WTC11 (cell line): ENCODE results near the gene NDUFV3. TPM values are rescaled to one million over a fixed set of nuclear protein-coding genes. Genes with fewer than 3 reads are reported as not detected.
"Not testable (repeated sequence)": the region's sequence is repeated elsewhere in the genome, so short reads cannot be mapped to it uniquely, and the experiment has no call there.

Source experiments
- ATAC-seq: fragments of 200-7000 bp; cut with Tn5 transposase; 2 replicates; pipeline ENCODE4 v1.10.0; 2021; ENCODE audit warnings: mild to moderate bottlenecking, moderate library complexity
- CTCF ChIA-PET: fragments of 300-600 bp; sonication (Branson Sonifier 250); formaldehyde crosslinking; loops from one replicate; lab custom pipeline; 2021; ENCODE audit warnings: antibody characterized with exemption; lab: Charles Lee
- POLR2A ChIA-PET: fragments of 350-600 bp; sonication (Branson Sonifier 250); formaldehyde crosslinking; loops from one replicate; lab custom pipeline; 2021; ENCODE audit warnings: antibody characterized with exemption; lab: Charles Lee
- DNase-seq: peaks from one replicate; pipeline ENCODE4 v3.0.0; 2021; ENCODE audit warnings: low spot score
- H3K27ac Mint-ChIP-seq: 2 replicates; pipeline ENCODE4 v1.8.0; 2021; ENCODE audit warnings: mixed read lengths
- H3K27me3 Mint-ChIP-seq: 2 replicates; pipeline ENCODE4 v1.8.0; 2021; ENCODE audit warnings: low read depth, mild to moderate bottlenecking, moderate library complexity, mixed read lengths
- H3K36me3 Mint-ChIP-seq: 2 replicates; pipeline ENCODE4 v1.8.0; 2021; ENCODE audit warnings: mixed read lengths
- H3K4me1 Mint-ChIP-seq: 2 replicates; pipeline ENCODE4 v1.8.0; 2022; ENCODE audit warnings: mixed read lengths
- H3K4me3 Mint-ChIP-seq: 2 replicates; pipeline ENCODE4 v1.8.0; 2021; ENCODE audit warnings: mild to moderate bottlenecking, moderate library complexity, mixed read lengths
- H3K9me3 Mint-ChIP-seq: 2 replicates; pipeline ENCODE4 v1.8.0; 2021; ENCODE audit warnings: mixed read lengths
- EMX1 ChIP-seq: fragments of 250-450 bp; sonication (Bioruptor Pico); IDR thresholded peaks from 2 replicates; pipeline ENCODE4 v1.8.0; 2021; ENCODE audit warnings: mild to moderate bottlenecking
- FOXP1 ChIP-seq: sonication (generic); formaldehyde crosslinking; IDR thresholded peaks from 2 replicates; pipeline ENCODE4 v1.8.0; 2022; ENCODE audit warnings: missing genetic modification reagents, mild to moderate bottlenecking, moderate library complexity, borderline replicate concordance
- GRHL2 ChIP-seq: fragments of 250-450 bp; sonication (Bioruptor Pico); IDR thresholded peaks from 2 replicates; pipeline ENCODE4 v1.8.0; 2022; ENCODE audit warnings: mild to moderate bottlenecking, moderate library complexity; ENCODE audit not compliant: insufficient replicate concordance, severe bottlenecking
- JUN ChIP-seq: sonication (generic); formaldehyde crosslinking; IDR thresholded peaks from 2 replicates; pipeline ENCODE4 v1.8.0; 2023; ENCODE audit warnings: mild to moderate bottlenecking, missing genetic modification reagents
- ZNF138 ChIP-seq: sonication (generic); formaldehyde crosslinking; conservative IDR thresholded peaks from 2 replicates; pipeline ENCODE4 v1.8.1; 2022; ENCODE audit warnings: mild to moderate bottlenecking, moderate library complexity, missing genetic modification reagents
- total RNA-seq: library from RNA; stranded (reverse); gene quantifications from 3 replicates; pipeline ENCODE4 v1.2.3, GENCODE V29; 2021
- TF ChIP-seq, protein P1 (sequence below): sonication (generic); formaldehyde crosslinking; IDR thresholded peaks from 2 replicates; pipeline ENCODE4 v1.8.1; 2023; ENCODE audit warnings: mild to moderate bottlenecking, missing genetic modification reagents
- TF ChIP-seq, protein P2 (sequence below): sonication (generic); formaldehyde crosslinking; IDR thresholded peaks from 2 replicates; pipeline ENCODE4 v1.8.0; 2022; ENCODE audit warnings: mild to moderate bottlenecking, missing genetic modification reagents
- TF ChIP-seq, protein P3 (sequence below): sonication (generic); formaldehyde crosslinking; conservative IDR thresholded peaks from 2 replicates; pipeline ENCODE4 v1.8.1; 2022; ENCODE audit warnings: mild to moderate bottlenecking, missing genetic modification reagents
- TF ChIP-seq, protein P4 (sequence below): sonication (generic); formaldehyde crosslinking; IDR thresholded peaks from 2 replicates; pipeline ENCODE4 v1.8.0; 2023; ENCODE audit warnings: missing genetic modification reagents, mild to moderate bottlenecking, borderline replicate concordance
- TF ChIP-seq, protein P5 (sequence below): fragments of 250-450 bp; sonication (Bioruptor Pico); IDR thresholded peaks from 2 replicates; pipeline ENCODE4 v1.9.0; 2021; ENCODE audit warnings: moderate library complexity, mild to moderate bottlenecking, inconsistent platforms, borderline replicate concordance
- TF ChIP-seq, protein P6 (sequence below): sonication (generic); formaldehyde crosslinking; conservative IDR thresholded peaks from 2 replicates; pipeline ENCODE4 v1.8.1; 2023; ENCODE audit warnings: mild to moderate bottlenecking, low read depth, missing genetic modification reagents, moderate library complexity
- TF ChIP-seq, protein P7 (sequence below): sonication (generic); formaldehyde crosslinking; IDR thresholded peaks from 2 replicates; pipeline ENCODE4 v1.8.1; 2022; ENCODE audit warnings: mild to moderate bottlenecking, moderate library complexity, missing genetic modification reagents
- TF ChIP-seq, protein P8 (sequence below): sonication (generic); formaldehyde crosslinking; IDR thresholded peaks from 2 replicates; pipeline ENCODE4 v1.8.0; 2022; ENCODE audit warnings: mild to moderate bottlenecking, missing genetic modification reagents

The NDUFV3 gene
- total RNA-seq, 1 experiment from 2014 or later = 28.5 TPM

DNA sequence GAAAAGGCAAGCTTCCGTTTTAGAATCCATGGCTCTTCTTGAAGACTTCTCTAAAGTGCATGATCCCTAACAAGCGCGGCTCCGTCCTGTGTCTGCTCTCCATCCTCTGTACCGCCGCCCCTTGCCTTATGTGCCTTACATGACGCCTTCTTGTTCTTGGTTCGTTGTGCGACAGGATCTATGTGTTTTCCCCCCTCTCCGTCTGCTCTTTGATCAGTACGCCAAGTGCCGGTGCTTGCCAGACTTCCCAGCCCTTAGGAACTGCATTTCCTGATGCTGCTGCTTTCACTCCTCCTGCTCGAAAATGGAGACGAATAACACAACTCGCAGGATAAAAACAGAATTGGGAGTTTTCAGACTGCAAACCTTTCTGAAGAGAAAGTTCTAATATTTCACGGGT is 13.1 kb downstream of the NDUFV3 start:
- Mint-ChIP-seq H3K9me3 (peaks cover 18% of the 10 kb centered on the region), H3K4me3 (no peak overlapping the region), H3K27me3 (no peaks in the 10 kb centered on the region), H3K27ac (no peak overlapping the region), H3K36me3 (peaks cover 71% of the 10 kb centered on the region), H3K4me1 (no peaks in the 10 kb centered on the region)
- no peak for ATAC-seq
- POLR2A ChIA-PET = no interaction called here
- TF ChIP-seq EMX1 (CRISPR knock-in tag) (no peak), GRHL2 (no peak), FOXP1 (CRISPR knock-in tag) (no peak)
- TF ChIP-seq, protein P1, sequence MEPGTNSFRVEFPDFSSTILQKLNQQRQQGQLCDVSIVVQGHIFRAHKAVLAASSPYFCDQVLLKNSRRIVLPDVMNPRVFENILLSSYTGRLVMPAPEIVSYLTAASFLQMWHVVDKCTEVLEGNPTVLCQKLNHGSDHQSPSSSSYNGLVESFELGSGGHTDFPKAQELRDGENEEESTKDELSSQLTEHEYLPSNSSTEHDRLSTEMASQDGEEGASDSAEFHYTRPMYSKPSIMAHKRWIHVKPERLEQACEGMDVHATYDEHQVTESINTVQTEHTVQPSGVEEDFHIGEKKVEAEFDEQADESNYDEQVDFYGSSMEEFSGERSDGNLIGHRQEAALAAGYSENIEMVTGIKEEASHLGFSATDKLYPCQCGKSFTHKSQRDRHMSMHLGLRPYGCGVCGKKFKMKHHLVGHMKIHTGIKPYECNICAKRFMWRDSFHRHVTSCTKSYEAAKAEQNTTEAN (CRISPR knock-in tag) = no peak
- TF ChIP-seq, protein P2, sequence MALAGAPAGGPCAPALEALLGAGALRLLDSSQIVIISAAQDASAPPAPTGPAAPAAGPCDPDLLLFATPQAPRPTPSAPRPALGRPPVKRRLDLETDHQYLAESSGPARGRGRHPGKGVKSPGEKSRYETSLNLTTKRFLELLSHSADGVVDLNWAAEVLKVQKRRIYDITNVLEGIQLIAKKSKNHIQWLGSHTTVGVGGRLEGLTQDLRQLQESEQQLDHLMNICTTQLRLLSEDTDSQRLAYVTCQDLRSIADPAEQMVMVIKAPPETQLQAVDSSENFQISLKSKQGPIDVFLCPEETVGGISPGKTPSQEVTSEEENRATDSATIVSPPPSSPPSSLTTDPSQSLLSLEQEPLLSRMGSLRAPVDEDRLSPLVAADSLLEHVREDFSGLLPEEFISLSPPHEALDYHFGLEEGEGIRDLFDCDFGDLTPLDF (CRISPR knock-in tag) = no peak
- TF ChIP-seq, protein P3, sequence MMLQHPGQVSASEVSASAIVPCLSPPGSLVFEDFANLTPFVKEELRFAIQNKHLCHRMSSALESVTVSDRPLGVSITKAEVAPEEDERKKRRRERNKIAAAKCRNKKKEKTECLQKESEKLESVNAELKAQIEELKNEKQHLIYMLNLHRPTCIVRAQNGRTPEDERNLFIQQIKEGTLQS (CRISPR knock-in tag) = no peak
- TF ChIP-seq, protein P4, sequence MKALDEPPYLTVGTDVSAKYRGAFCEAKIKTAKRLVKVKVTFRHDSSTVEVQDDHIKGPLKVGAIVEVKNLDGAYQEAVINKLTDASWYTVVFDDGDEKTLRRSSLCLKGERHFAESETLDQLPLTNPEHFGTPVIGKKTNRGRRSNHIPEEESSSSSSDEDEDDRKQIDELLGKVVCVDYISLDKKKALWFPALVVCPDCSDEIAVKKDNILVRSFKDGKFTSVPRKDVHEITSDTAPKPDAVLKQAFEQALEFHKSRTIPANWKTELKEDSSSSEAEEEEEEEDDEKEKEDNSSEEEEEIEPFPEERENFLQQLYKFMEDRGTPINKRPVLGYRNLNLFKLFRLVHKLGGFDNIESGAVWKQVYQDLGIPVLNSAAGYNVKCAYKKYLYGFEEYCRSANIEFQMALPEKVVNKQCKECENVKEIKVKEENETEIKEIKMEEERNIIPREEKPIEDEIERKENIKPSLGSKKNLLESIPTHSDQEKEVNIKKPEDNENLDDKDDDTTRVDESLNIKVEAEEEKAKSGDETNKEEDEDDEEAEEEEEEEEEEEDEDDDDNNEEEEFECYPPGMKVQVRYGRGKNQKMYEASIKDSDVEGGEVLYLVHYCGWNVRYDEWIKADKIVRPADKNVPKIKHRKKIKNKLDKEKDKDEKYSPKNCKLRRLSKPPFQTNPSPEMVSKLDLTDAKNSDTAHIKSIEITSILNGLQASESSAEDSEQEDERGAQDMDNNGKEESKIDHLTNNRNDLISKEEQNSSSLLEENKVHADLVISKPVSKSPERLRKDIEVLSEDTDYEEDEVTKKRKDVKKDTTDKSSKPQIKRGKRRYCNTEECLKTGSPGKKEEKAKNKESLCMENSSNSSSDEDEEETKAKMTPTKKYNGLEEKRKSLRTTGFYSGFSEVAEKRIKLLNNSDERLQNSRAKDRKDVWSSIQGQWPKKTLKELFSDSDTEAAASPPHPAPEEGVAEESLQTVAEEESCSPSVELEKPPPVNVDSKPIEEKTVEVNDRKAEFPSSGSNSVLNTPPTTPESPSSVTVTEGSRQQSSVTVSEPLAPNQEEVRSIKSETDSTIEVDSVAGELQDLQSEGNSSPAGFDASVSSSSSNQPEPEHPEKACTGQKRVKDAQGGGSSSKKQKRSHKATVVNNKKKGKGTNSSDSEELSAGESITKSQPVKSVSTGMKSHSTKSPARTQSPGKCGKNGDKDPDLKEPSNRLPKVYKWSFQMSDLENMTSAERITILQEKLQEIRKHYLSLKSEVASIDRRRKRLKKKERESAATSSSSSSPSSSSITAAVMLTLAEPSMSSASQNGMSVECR (CRISPR knock-in tag) = no peak
- no peak for DNase-seq
- CTCF ChIA-PET = no interaction called here

DNA sequence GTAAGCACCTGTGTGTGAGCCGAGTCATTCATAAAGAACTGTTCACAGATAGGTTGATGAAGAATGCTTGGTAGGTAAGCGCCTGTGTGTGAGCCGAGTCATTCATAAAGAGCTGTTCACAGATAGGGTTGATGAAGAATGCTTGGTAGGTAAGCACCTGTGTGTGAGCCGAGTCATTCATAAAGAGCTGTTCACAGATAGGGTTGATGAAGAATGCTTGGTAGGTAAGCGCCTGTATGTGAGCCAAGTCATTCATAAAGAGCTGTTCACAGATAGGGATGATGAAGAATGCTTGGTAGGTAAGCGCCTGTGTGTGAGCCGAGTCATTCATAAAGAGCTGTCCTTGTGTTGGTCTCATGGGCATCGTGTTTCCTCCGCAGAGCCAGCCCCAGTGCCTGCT is 15.4 kb downstream of the NDUFV3 start:
- POLR2A ChIA-PET, H3K4me3 Mint-ChIP-seq, CTCF ChIA-PET: not testable (repeated sequence)

DNA sequence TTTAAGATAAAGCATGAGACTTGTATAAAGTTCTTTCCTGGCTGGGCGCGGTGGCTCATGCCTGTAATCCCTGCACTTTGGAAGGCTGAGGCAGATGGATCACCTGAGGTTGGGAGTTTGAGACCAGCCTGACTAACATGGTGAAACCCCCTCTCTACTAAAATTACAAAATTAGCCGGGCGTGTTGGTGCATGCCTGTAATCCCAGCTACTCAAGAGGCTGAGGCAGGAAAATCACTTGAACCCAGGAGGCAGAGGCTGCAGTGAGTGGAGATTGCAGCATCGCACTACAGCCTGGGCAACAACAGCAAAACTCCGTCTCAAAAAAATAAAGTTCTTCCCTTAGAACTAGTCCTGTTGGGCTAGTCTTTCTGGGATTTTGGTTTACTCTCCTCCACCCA is 18.8 kb downstream of the NDUFV3 start:
- H3K4me3 Mint-ChIP-seq, ATAC-seq, DNase-seq, H3K4me1 Mint-ChIP-seq, H3K9me3 Mint-ChIP-seq, CTCF ChIA-PET, H3K27me3 Mint-ChIP-seq: not testable (repeated sequence)
- Mint-ChIP-seq H3K27ac (peak overlapping the region; percentile 57; the same call in 1 of the 2 replicates), H3K36me3 (peaks cover 39% of the 10 kb centered on the region)
- POLR2A ChIA-PET = interaction anchor here (0.6 kb wide), 2 partner anchors 37 to 81 kb away, joined by 3 to 4 read pairs; no protein-coding TSS in a partner anchor

More for the DNA sequence above, 15.4 kb downstream of the NDUFV3 start:
- H3K27me3 Mint-ChIP-seq, ATAC-seq, H3K4me1 Mint-ChIP-seq, DNase-seq: not testable (repeated sequence)
- peaks cover 67% of the 10 kb centered on the region for H3K36me3 Mint-ChIP-seq
- peak overlapping the region; percentile 60; the same call in 1 of the 2 replicates for H3K27ac Mint-ChIP-seq
- H3K9me3 Mint-ChIP-seq = peaks cover 18% of the 10 kb centered on the region

DNA sequence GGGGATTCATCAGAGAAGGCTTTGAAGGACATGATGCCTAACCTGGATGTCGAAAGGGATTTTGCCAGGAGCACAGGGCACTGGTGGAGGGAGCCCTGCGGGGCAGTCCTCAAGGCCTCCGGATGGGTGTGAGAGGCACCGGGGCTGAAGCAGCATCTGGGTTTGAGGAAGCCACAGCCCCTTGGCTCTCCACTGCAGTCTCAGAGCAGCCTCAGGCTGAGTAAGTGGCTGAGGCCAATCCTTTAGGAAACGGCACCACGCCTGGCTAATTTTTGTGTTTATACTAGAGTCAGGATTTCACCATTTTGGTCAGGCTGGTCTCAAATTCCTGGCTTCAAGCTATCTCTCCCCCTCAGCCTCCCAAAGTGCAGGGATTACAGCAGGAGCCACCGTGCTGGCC is 20.4 kb downstream of the NDUFV3 start:
- Mint-ChIP-seq H3K4me1 (peaks cover 7% of the 10 kb centered on the region; the same call in 1 of the 2 replicates), H3K4me3 (no peak overlapping the region), H3K9me3 (no peaks in the 10 kb centered on the region), H3K27ac (peak overlapping the region; percentile 82; the same call in 1 of the 2 replicates), H3K27me3 (no peaks in the 10 kb centered on the region), H3K36me3 (peaks cover 39% of the 10 kb centered on the region)
- CTCF ChIA-PET = no interaction called here
- DNase-seq (no peak), ATAC-seq (peak; percentile 62; the same call in 1 of the 2 replicates)
- POLR2A ChIA-PET = no interaction called here
- no peak for TF ChIP-seq JUN (CRISPR knock-in tag)
- TF ChIP-seq, protein P5, sequence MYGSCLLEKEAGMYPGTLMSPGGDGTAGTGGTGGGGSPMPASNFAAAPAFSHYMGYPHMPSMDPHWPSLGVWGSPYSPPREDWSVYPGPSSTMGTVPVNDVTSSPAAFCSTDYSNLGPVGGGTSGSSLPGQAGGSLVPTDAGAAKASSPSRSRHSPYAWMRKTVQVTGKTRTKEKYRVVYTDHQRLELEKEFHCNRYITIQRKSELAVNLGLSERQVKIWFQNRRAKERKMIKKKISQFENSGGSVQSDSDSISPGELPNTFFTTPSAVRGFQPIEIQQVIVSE = no peak
- TF ChIP-seq, protein P6, sequence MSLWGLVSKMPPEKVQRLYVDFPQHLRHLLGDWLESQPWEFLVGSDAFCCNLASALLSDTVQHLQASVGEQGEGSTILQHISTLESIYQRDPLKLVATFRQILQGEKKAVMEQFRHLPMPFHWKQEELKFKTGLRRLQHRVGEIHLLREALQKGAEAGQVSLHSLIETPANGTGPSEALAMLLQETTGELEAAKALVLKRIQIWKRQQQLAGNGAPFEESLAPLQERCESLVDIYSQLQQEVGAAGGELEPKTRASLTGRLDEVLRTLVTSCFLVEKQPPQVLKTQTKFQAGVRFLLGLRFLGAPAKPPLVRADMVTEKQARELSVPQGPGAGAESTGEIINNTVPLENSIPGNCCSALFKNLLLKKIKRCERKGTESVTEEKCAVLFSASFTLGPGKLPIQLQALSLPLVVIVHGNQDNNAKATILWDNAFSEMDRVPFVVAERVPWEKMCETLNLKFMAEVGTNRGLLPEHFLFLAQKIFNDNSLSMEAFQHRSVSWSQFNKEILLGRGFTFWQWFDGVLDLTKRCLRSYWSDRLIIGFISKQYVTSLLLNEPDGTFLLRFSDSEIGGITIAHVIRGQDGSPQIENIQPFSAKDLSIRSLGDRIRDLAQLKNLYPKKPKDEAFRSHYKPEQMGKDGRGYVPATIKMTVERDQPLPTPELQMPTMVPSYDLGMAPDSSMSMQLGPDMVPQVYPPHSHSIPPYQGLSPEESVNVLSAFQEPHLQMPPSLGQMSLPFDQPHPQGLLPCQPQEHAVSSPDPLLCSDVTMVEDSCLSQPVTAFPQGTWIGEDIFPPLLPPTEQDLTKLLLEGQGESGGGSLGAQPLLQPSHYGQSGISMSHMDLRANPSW (CRISPR knock-in tag) = no peak
- TF ChIP-seq ZNF138 (CRISPR knock-in tag) = no peak
- TF ChIP-seq, protein P3 (CRISPR knock-in tag) = no peak
- TF ChIP-seq, protein P7, sequence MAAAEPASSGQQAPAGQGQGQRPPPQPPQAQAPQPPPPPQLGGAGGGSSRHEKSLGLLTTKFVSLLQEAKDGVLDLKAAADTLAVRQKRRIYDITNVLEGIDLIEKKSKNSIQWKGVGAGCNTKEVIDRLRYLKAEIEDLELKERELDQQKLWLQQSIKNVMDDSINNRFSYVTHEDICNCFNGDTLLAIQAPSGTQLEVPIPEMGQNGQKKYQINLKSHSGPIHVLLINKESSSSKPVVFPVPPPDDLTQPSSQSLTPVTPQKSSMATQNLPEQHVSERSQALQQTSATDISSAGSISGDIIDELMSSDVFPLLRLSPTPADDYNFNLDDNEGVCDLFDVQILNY (CRISPR knock-in tag) = no peak
- TF ChIP-seq, protein P8, sequence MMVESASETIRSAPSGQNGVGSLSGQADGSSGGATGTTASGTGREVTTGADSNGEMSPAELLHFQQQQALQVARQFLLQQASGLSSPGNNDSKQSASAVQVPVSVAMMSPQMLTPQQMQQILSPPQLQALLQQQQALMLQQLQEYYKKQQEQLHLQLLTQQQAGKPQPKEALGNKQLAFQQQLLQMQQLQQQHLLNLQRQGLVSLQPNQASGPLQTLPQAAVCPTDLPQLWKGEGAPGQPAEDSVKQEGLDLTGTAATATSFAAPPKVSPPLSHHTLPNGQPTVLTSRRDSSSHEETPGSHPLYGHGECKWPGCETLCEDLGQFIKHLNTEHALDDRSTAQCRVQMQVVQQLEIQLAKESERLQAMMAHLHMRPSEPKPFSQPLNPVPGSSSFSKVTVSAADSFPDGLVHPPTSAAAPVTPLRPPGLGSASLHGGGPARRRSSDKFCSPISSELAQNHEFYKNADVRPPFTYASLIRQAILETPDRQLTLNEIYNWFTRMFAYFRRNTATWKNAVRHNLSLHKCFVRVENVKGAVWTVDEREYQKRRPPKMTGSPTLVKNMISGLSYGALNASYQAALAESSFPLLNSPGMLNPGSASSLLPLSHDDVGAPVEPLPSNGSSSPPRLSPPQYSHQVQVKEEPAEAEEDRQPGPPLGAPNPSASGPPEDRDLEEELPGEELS (CRISPR knock-in tag) = no peak
